GM18870 (cell line): ENCODE results near the gene CAMK1D.

Source experiments
- ATAC-seq: cut with Tn5 transposase; IDR thresholded peaks from one replicate; pipeline ENCODE4 v1.9.1; 2021; ENCODE audit warnings: moderate library complexity; ENCODE audit not compliant: unreplicated experiment

Gene CAMK1D

GRCh38 chr10:12684784-12685183 lies 335.4 kb downstream of the CAMK1D start:
- no peak for ATAC-seq

- no peak for ATAC-seq
These were observed 336.1 kb downstream of the CAMK1D start for GRCh38 chr10:12685261-12686058.

DNA sequence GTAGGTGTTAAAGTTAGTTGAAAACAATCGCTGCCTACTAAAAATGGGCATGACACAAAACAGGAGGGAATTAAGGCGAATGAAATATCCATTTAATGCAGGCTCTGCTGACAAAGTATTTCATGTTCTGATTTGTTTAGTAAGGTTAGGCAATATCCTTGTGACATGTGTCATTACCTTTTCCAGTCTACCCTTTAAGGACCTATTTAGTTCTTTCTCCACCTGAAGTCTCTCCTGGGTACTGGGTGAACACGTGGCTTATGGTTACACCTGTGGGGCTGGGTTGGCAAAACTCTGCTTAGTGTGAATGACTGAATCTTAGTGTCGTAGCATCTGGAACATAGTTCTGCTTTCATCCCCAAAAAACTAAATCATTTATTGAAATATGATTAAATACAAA lies 338.6 kb downstream of the CAMK1D start:
- ATAC-seq, result no peak

DNA sequence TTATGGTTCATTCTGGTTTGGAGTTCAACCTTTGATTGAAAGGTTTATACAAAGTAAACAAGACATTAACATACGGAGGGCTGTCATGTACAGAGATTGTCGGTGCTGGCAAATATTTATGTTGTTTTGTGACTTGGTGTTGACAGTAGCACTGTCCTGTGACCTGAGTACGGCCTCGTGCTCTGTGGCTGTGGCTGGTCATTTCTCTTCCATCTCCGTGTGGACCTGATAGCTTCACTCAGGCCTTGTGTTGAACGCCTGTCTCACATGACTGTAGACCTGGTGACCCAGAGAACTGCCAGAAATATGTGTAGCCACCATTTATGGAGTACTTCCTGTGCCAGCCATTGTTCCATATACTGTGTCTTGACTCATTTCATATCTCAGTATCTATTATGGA lies 340.5 kb downstream of the CAMK1D start:
- no peak for ATAC-seq

- no peak for ATAC-seq
These were observed 341.3 kb downstream of the CAMK1D start for GRCh38 chr10:12690525-12691126.

DNA sequence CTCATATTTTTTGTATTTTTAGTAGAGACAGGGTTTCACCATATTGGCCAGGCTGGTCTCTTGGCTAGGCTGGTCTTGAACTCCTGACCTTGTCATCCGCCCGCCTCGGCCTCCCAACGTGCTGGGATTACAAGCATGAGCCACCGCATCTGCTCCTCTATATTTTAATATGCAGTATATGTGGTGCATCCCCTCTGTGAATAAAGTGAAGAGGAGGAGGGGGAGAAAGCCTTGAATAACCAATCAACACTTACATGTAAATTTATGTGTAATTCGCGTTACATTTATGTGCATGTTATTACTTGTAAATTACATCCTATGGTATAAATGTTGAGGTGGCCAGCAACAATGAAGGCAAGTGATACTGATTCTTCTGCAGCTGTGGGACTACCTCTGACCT lies 342.2 kb downstream of the CAMK1D start:
- ATAC-seq, result no peak

DNA sequence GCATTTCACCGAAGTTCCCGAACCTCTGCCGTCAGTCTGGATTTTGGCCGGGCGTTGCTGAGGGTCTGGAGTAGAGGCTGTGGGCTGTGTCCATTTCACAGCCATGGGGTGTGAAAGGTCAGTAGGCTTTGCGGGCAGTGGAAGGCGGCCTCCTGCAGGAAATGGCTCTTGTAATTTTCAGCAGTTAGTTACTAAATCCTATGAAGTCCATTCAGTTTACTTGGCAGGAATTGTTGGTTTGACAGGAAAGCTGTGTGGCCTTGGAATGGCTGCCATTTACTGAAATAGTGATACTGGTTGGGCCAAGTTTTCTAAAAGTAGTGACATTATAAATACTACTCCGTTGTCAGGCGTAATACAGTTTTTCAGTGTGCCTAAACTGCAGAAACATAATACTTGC lies 348.4 kb downstream of the CAMK1D start:
- no peak for ATAC-seq

DNA sequence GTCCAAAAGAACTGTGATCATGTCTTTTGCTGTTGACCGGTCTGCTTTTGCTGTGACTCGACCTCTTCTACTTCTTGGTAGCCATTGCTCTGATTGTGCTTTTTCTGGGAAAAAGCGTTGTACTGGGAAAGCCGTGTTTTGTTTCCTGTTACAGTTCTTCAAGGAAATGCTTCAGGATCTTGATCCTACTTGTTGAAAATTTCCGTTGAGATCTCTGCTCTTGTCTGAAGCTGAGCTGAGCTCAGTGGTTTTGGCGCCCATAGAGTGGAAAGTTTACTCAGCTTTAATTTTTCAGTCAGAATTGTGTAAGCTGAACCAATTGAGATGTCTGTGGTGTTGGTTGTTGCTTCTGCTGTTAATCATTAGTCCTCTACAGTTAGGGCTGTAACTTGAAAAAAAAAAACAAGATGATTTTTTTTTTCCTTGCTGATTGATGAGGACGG lies 349.9 kb downstream of the CAMK1D start:
- no peak for ATAC-seq

DNA sequence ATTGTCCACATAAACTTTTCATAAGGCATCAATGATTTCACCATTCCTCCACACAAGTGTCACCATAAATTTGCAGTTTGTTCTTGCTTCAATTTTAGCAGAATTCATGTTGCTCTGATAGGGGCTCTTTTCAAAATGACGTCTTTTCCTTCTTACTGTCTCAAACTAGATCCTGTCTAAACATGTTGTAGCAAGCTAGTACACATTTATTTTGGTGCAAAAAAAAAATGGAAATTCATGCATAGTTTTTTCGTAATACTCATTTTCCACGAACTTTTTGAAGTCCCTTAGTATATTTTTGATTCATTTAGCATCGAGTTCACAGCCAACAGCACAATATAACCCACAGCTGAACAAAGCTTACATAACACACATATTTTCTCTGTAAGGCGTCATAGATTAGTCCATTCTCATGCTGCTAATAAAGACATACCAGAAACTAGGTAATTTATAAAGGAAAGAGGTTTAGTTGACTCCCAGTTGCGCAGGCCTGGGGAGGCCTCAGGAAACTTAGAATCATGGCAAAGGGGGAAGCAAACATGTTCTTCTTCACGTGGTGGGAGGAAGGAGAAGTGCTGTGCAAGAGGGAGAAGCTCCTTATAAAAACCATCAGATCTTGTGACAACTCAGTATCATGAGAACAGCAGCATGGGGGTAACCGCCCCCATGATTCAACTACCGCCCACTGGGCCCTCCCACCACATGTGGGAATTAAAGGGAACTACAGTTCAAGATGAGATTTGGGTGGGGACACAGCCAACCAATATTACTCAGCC lies 350.6 kb downstream of the CAMK1D start:
- no peak for ATAC-seq

GRCh38 chr10:12700557-12700874 lies 351.2 kb downstream of the CAMK1D start:
- no peak for ATAC-seq

DNA sequence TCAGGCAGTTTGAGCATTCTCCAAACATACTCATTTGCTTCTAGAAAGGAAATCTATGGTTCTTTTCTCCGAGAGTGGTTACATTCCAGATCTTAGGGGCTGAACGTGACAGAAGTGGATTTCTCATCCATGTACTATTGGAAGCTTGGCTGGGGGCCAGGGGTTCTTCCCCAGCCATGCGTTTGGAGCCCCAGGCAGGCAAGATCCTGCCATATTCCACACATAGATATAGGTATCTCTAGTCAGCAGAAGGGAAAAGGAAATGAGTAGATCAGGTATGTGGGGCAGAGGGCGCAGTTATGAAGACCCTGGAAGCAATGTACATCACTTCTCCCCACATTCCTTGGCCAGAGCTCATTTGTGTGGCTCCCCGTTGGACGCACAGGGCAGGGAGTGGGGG lies 352.3 kb downstream of the CAMK1D start:
- ATAC-seq, result no peak

DNA sequence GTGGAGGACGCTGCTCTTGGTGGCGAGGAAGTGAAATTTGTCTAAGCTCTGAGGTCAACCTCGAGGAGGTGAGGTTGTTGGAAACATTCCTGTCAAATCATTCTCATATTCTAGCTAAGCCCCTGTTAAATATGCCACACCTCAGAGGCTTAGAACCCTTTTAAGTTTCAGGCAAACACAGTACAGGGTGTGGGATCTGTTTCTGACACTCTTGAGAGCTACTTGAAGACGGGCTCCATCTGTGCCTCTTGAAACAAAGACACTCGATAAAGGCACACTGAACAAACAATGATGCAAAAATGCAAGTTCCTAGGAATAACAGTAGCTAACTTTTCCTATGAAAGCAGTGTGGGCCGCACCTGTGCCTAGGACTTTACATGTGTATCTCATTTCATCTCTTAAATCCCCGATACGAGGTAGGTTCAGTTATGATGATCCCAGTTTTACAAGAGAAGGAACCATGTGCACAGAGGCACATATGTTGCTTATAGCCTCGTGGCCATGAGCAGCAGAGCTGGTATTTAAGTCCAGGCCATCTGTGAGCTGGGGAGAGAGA lies 352.9 kb downstream of the CAMK1D start:
- no peak for ATAC-seq

DNA sequence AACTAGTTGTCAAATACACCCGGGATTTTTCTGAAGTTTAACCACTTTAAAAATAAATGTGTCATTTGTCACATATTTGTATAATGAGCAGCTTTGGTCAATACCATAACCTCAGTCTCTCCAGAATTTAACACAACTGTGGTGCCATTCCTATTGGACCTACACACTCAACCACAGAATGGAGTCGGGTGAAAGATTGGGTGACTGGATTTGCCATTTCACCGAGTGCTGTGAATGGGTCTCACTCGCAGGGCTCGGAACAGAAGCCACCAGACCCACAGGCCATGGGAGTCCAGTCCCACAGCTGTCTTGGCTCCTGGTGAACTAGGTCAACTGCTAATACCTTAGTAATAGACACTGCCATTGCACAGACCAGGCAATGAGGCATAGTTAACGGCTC lies 353.8 kb downstream of the CAMK1D start:
- ATAC-seq, result no peak

DNA sequence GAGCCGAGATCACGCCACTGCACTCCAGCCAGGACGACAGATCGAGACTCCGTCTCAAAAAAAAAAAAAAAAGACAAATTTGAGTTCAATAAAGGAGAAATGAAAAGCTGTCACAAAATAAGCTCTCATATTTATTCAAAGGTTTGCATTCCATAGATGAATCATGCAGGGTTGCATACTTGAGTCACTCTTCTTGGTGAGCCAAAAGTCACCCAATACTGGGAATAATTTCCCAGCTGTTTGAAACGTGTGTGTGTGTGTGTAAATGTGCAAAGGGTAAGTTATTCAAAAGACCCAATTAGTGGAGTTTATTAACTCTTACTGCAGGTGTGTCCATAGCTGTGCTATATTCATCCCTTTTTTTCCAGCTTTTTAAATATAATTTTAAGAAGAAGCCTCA lies 354.5 kb downstream of the CAMK1D start:
- no peak for ATAC-seq

- no peak for ATAC-seq
These were observed 355.1 kb downstream of the CAMK1D start for GRCh38 chr10:12704488-12704887.

GRCh38 chr10:12705943-12706342 lies 356.6 kb downstream of the CAMK1D start:
- ATAC-seq, result no peak

- no peak for ATAC-seq
These were observed 358.3 kb downstream of the CAMK1D start for GRCh38 chr10:12707461-12708185.

DNA sequence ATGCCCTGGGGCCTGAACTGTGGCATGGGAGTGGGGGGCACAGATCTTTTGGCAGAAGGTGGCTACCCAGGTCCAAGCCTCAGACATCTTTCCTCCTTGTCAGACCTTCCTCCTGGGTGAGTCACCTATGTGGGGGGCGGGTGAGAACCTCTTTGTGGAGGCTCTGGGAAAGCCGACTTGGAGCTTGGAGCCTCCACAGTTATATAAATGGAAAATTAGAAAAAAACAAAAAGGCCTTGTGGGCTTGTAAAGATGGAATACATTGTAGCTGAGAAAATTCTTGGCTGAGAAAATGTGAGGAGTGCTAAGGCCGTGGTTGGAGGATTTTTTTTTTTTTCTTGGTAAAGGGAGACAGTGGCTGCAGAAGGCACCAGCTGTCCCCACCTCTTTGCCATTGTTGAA lies 359.7 kb downstream of the CAMK1D start:
- no peak for ATAC-seq

DNA sequence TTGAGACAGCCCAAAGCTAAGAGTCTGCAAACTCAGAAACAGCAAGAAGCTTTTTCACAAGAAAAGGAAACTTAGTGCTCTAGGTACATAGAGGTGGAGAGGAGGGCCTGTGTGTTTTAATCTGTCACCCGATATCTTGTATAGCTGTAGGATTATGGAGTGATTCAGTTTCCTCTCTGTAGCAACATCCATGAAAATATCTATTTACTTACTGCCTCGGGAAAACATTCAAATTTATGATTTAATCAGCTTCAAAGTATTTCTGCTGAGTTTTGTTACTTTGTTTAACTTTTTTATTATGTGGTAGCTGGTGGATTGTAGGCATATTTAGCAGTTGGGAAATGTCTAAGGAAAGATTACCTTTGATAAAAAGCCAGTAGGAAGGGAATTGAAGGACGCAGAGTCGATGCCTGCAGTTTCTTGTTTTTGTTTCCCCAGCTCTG lies 360.2 kb downstream of the CAMK1D start:
- no peak for ATAC-seq

- no peak for ATAC-seq
These were observed 360.8 kb downstream of the CAMK1D start for GRCh38 chr10:12710157-12710556.
